ENCODE results near the gene DCDC1.

DNA sequence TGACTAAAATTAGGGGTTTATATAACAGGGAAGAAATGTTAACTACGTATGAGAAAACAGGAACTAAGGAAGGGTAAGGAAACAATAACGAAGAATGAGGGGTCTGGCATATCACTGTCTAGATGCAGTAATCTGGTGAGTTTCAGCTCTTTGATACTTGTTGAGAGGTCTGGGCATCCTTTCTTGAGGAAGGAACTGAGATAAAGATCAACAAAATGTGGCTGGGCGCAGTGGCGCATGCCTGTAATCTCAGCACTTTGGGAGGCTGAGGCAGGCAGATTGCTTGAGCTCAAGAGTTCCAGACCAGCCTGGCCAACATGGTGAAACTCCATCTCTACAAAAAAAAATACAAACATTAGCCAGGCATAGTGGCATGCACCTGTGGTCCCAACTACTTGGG lies 2.7 kb downstream of the DCDC1 start:
- TF ChIP-seq CTCF (IDR thresholded peaks at IDR 0.05) = no peak
- no peak for TF ChIP-seq POLR2A (IDR thresholded peaks at IDR 0.05)
